HG03457 (cell line): ENCODE measurements around the gene CHST15.
"Not testable (repeated sequence)": the region's sequence is repeated elsewhere in the genome, so short reads cannot be mapped to it uniquely, and the experiment has no call there.

Experiments used
- ATAC-seq: cut with Tn5 transposase; IDR thresholded peaks from one replicate; pipeline ENCODE4 v1.9.1; 2021; ENCODE audit warnings: moderate number of reproducible peaks; ENCODE audit not compliant: unreplicated experiment

CHST15 gene

GRCh38 chr10:124099604-124100003 is 6.2 kb upstream of the CHST15 start:
- ATAC-seq: no peak

- no peak for ATAC-seq
These were observed 5.2 kb upstream of the CHST15 start for GRCh38 chr10:124098575-124098974.

GRCh38 chr10:124097883-124098282 is 4.5 kb upstream of the CHST15 start:
- ATAC-seq: no peak

GRCh38 chr10:124096494-124096893 is 3.1 kb upstream of the CHST15 start:
- no peak for ATAC-seq

- not testable (repeated sequence) for ATAC-seq
These were observed 2.4 kb upstream of the CHST15 start for GRCh38 chr10:124095801-124096200.

GRCh38 chr10:124095096-124095495 is 1.7 kb upstream of the CHST15 start:
- ATAC-seq: no peak

- no peak for ATAC-seq
These were observed 1.0 kb upstream of the CHST15 start for GRCh38 chr10:124094419-124094785.

GRCh38 chr10:124093774-124094418 is 498 bp upstream of the CHST15 start:
- not testable (repeated sequence) for ATAC-seq

GRCh38 chr10:124092250-124092859 is 1.0 kb downstream of the CHST15 start:
- no peak for ATAC-seq

GRCh38 chr10:124091646-124092249 is 1.6 kb downstream of the CHST15 start:
- ATAC-seq: no peak

- no peak for ATAC-seq
These were observed 2.7 kb downstream of the CHST15 start for GRCh38 chr10:124090601-124091209.

GRCh38 chr10:124089859-124090258 is 3.5 kb downstream of the CHST15 start:
- no peak for ATAC-seq

- no peak for ATAC-seq
These were observed 4.5 kb downstream of the CHST15 start for GRCh38 chr10:124088915-124089314.

GRCh38 chr10:124087672-124088634 is 5.4 kb downstream of the CHST15 start:
- ATAC-seq: no peak

- no peak for ATAC-seq
These were observed 6.4 kb downstream of the CHST15 start for GRCh38 chr10:124086787-124087671.

- no peak for ATAC-seq
These were observed 7.2 kb downstream of the CHST15 start for GRCh38 chr10:124086097-124086710.

GRCh38 chr10:124085680-124086079 is 7.7 kb downstream of the CHST15 start:
- ATAC-seq: no peak

- ATAC-seq: no peak
These were observed 8.7 kb downstream of the CHST15 start for GRCh38 chr10:124084708-124085107.

- no peak for ATAC-seq
These were observed 9.5 kb downstream of the CHST15 start for GRCh38 chr10:124083740-124084397.
